HFF-Myc (cell line): Measurements from ENCODE around the gene ELAVL4.

Experiments
- DNase-seq: peaks from one replicate; pipeline ENCODE4 v3.0.0-alpha.2; 2011; ENCODE audit warnings: low read depth; ENCODE audit errors: extremely low read depth
- H3K4me3 ChIP-seq: replicated peaks from 2 replicates; pipeline ENCODE4 v1.5.1; 2011; ENCODE audit warnings: low read depth, mild to moderate bottlenecking, control low read depth, low read length
- CTCF ChIP-seq: IDR thresholded peaks from 2 replicates; pipeline ENCODE4 v1.5.1; 2012; ENCODE audit warnings: mild to moderate bottlenecking, low read depth, low read length, control low read depth; ENCODE audit errors: missing control alignments

The ELAVL4 gene

DNA sequence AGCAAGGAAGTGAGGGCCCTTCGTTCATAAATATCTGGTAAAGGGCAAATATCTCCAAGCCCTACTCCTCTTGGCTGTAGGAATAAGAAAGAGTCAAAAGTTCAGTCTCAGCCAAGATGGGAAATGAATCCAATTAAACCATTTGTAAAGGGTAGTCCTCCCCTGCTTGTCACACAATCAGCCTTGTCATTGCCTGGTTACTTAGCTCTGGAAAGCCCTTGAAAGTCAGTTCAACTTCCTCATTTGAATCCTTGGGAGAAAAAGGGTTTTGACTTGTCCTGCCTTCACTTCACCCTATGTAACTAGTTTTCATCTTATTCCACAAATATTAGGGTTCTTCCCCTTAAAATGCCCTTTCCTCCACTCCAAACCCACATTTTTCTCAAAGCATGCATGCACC lies 100.0 kb downstream of the ELAVL4 start:
- no peak for DNase-seq
- H3K4me3 ChIP-seq: no peak overlapping the region
- no peak for TF ChIP-seq CTCF

DNA sequence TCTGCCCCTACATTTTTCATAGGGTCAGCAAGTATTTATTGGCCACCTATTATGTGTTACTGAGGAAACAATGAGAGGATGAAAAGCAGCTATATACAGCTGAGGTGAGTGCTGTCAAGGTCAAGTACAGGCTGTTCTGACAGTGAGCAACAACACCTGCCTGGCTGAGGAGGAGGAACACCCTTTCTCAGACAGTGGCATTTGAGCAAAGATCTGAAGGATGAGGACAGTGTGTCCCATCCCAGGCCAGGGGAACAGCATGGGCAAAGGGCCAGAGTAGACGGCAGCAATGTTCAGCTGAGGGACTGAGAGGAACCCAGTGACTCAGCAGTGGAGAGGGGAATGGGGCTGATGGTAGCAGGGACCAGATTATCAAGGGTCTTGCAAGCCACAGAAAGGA lies 101.0 kb downstream of the ELAVL4 start:
- no peak for DNase-seq
- H3K4me3 ChIP-seq: no peak overlapping the region
- TF ChIP-seq CTCF: no peak

GRCh38 chr1:50213505-50213904 lies 104.8 kb downstream of the ELAVL4 start:
- DNase-seq: no peak
- no peak overlapping the region for H3K4me3 ChIP-seq
- TF ChIP-seq CTCF: no peak

DNA sequence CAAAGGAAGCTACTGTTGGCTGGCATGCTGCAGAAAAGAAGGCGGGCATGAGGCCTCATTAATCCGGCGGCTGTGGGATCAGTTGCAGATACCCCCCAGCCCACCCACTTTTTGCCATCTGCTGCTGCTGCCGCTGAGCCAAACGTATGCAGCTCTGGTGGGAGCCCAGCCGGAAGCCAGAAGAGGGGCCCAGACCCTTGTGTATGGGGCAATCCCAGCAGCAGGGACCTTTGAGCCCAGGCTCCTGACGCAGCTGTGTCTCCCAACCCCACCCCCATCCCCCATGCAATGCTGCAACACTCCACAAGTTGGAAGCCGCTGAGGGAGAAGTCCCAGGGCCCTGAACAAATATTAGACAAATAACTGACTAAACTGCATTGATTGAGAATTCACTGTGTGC lies 106.0 kb downstream of the ELAVL4 start:
- H3K4me3 ChIP-seq: no peak overlapping the region
- no peak for DNase-seq
- no peak for TF ChIP-seq CTCF

GRCh38 chr1:50218344-50219120 lies 109.8 kb downstream of the ELAVL4 start:
- no peak overlapping the region for H3K4me3 ChIP-seq
- TF ChIP-seq CTCF: no peak
- DNase-seq: no peak

DNA sequence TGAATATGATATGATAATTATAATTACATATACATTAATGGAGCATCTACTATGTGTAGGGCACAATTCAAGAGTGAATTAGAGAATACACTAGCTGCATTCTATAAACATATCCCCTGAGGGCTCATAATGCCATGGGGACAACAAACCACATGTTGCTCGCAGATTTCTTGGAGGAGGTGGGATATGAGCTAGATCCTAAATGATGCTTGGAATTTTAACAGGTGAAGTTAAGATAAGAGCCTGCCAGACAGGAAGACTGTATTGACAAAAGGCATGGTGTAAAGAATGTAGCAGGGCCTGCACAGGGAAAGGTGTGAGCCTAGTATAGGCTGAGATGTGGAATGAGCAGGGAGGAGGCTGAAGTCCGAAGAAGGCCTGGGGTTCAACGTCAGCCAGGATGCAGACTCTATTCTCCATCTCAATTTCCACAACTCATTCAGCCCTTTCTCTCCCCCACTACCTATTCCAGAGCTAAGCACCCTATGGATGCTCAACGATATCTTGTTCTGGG lies 120.2 kb downstream of the ELAVL4 start:
- H3K4me3 ChIP-seq: no peak overlapping the region
- TF ChIP-seq CTCF: no peak
- DNase-seq: no peak

- H3K4me3 ChIP-seq: no peak overlapping the region
- DNase-seq: no peak
- TF ChIP-seq CTCF: no peak
Observed at GRCh38 chr1:50231209-50231608, 122.5 kb downstream of the ELAVL4 start.
